Esophagus squamous epithelium (tissue), 4 donors: ENCODE measurements around the gene PHKA2.

Source experiments
- CTCF ChIP-seq, 6 experiments: fragments of 450-650 bp in 4 of 6; fragments of 200-600 bp in 2 of 6; sonication (generic) in 2 of 6; IDR thresholded peaks; one replicate each; pipeline ENCODE4 v1.5.1; 2016 to 2019; ENCODE audit warnings: antibody characterized with exemption in 6 of 6, mild to moderate bottlenecking in 4 of 6, moderate library complexity in 4 of 6
- POLR2A ChIP-seq, 4 donors: fragments of 450-650 bp; IDR thresholded peaks; one replicate each; pipeline ENCODE4 v1.6.1; 2017; ENCODE audit warnings: antibody characterized with exemption in 4 of 4, mild to moderate bottlenecking in 4 of 4, moderate library complexity in 3 of 4

- TF ChIP-seq CTCF (IDR thresholded peaks at IDR 0.05) (no peak), POLR2A (IDR thresholded peaks at IDR 0.05) (no peak)
Measured at GRCh38 chrX:18879144-18879543, 104.8 kb downstream of the PHKA2 start.
